Stomach (tissue), 9 donors: ENCODE measurements around the gene COL6A1. TPM values are rescaled to one million over a fixed set of nuclear protein-coding genes. Genes with fewer than 3 reads are reported as not detected.

Source experiments
- DNase-seq, 2 donors: peaks; one replicate each; pipeline versions ENCODE4 v3.0.0 to v3.0.0-alpha.2; 2013 to 2019
- H3K27ac ChIP-seq, 5 donors: fragments of 200-600 bp in 4 of 5; sonication (generic) in 4 of 5; one replicate each; pipeline ENCODE4 v1.5.1; 2013 to 2019; ENCODE audit warnings: mild to moderate bottlenecking in 1 of 5, moderate library complexity in 1 of 5
- H3K27me3 ChIP-seq, 3 donors: fragments of 200-600 bp; sonication (generic); one replicate each; pipeline ENCODE4 v1.5.1; 2017 to 2019; ENCODE audit warnings: mixed run types in 1 of 3
- H3K36me3 ChIP-seq, 4 donors: fragments of 200-600 bp; sonication (generic); 1 replicate in 3 of 4; 2 replicates in 1 of 4; pipeline ENCODE4 v1.5.1; 2016 to 2019
- H3K4me1 ChIP-seq, 4 donors: fragments of 200-600 bp; sonication (generic); one replicate each; pipeline ENCODE4 v1.5.1; 2016 to 2019
- H3K4me3 ChIP-seq, 4 donors: fragments of 200-600 bp; sonication (generic) in 3 of 4; one replicate each; pipeline ENCODE4 v1.5.1; 2016 to 2019; ENCODE audit warnings: mild to moderate bottlenecking in 1 of 4
- H3K9me3 ChIP-seq, 4 donors: fragments of 200-600 bp; sonication (generic); one replicate each; pipeline ENCODE4 v1.5.1; 2016 to 2019
- CTCF ChIP-seq, 7 experiments: fragments of 450-650 bp in 4 of 7; fragments of 200-600 bp in 3 of 7; sonication (generic) in 3 of 7; IDR thresholded peaks; one replicate each; pipeline ENCODE4 v1.5.1; 2016 to 2019; ENCODE audit warnings: antibody characterized with exemption in 7 of 7, control low read depth in 2 of 7, mild to moderate bottlenecking in 1 of 7
- EP300 ChIP-seq: sonication (generic); formaldehyde crosslinking; IDR thresholded peaks from one replicate; pipeline ENCODE4 v1.6.1; 2017; ENCODE audit warnings: antibody characterized with exemption
- POLR2A ChIP-seq, 4 donors: fragments of 450-650 bp; IDR thresholded peaks; one replicate each; pipeline ENCODE4 v1.6.1; 2016; ENCODE audit warnings: antibody characterized with exemption in 4 of 4, control low read depth in 2 of 4, mild to moderate bottlenecking in 1 of 4, moderate library complexity in 1 of 4
- POLR2AphosphoS5 ChIP-seq, 3 donors: sonication (generic); formaldehyde crosslinking; IDR thresholded peaks; one replicate each; pipeline ENCODE4 v1.6.1; 2016; ENCODE audit warnings: antibody characterized with exemption in 3 of 3
- WGBS, 5 donors: extraction: QIAGEN DNeasy Blood & Tissue Kit in 3 of 5; methylation state at CpG; one replicate each; pipeline versions ENCODE4 v1.1.5 to v1.1.7; 2013 to 2018; 5-methylcytosine and 5-hydroxymethylcytosine counted together
- intact Hi-C: fragments of 100-400 bp; cut with DNase I; formaldehyde crosslinking; loops from one replicate; pipeline ENCODE4 v1.15.1; 2023; ENCODE audit warnings: low total_unique reads
- polyA plus RNA-seq, 3 donors: library from polyadenylated mRNA; stranded (reverse); fragments of 200-250 nt; gene quantifications; one replicate each; pipeline ENCODE4 v1.2.3, GENCODE V29; 2013
- total RNA-seq, 5 donors: library from RNA; depleted of rRNA; stranded (reverse); fragments of >200 nt; gene quantifications; one replicate each; pipeline versions ENCODE4 v1.1.0 to v1.2.3, GENCODE V29; 2014 to 2016
- donor health status: healthy with polysubstance abuse.
- donor health status: Bipolar disorder and iron deficiency.
- donor health status: healthy.

COL6A1 gene
- total and polyA plus RNA-seq, 8 donors, result 63.2 to 756 (median 254) TPM

GRCh38 chr21:46027851-46028493 is 46.4 kb downstream of the COL6A1 start:
- peak in 1 of 2 donors; percentile 68 for DNase-seq
- Histone ChIP-seq H3K4me3 (no peak overlapping the region), H3K36me3 (no peaks in the 10 kb centered on the region), H3K27me3 (peaks cover 0 to 3% (median 0%) of the 10 kb centered on the region in 3 donors), H3K9me3 (peaks cover 0 to 12% (median 5%) of the 10 kb centered on the region in 4 donors), H3K4me1 (peaks cover 0 to 43% (median 10%) of the 10 kb centered on the region in 4 donors), H3K27ac (peak overlapping the region; percentile 38 to 82 (median 70))
- WGBS, 5 donors, result 21 to 58% (median 42%) methylated on average over 3 of the region's 3 CpGs
- TF ChIP-seq EP300 (no peak), POLR2A (IDR thresholded peaks at IDR 0.05) (no peak), POLR2AphosphoS5 (IDR thresholded peaks at IDR 0.05) (peak in 1 of 3 donors; percentile 40), CTCF (IDR thresholded peaks at IDR 0.05) (no peak)
- intact Hi-C loops, result no loop called here

GRCh38 chr21:46028573-46029091 is 47.1 kb downstream of the COL6A1 start:
- H3K27ac ChIP-seq, result peak overlapping the region; percentile 70 to 82 (median 75)
- intact Hi-C loops, result no loop called here
- DNase-seq, result peak in 1 of 2 donors; percentile 50
- no peaks in the 10 kb centered on the region for H3K36me3 ChIP-seq
- H3K27me3 ChIP-seq, result no peaks in the 10 kb centered on the region
- H3K4me1 ChIP-seq, result peaks cover 0 to 42% (median 10%) of the 10 kb centered on the region in 4 donors
- TF ChIP-seq EP300, result no peak
- TF ChIP-seq POLR2AphosphoS5 (IDR thresholded peaks at IDR 0.05), result no peak
- TF ChIP-seq POLR2A (IDR thresholded peaks at IDR 0.05), result no peak
- no peak for TF ChIP-seq CTCF (IDR thresholded peaks at IDR 0.05)
- no peak overlapping the region for H3K4me3 ChIP-seq
- 69 to 81% (median 74%) methylated on average over 1 of the region's 1 CpG for WGBS, 5 donors
- peaks cover 0 to 12% (median 5%) of the 10 kb centered on the region in 4 donors for H3K9me3 ChIP-seq

GRCh38 chr21:46029186-46029924 is 47.8 kb downstream of the COL6A1 start:
- intact Hi-C loops, result no loop called here
- TF ChIP-seq POLR2AphosphoS5 (IDR thresholded peaks at IDR 0.05) (peak in 1 of 3 donors; percentile 50), CTCF (IDR thresholded peaks at IDR 0.05) (no peak), EP300 (no peak), POLR2A (IDR thresholded peaks at IDR 0.05) (no peak)
- 43 to 59% (median 48%) methylated on average over 5 of the region's 5 CpGs for WGBS, 5 donors
- DNase-seq, result peak in 1 of 2 donors; percentile 16
- Histone ChIP-seq H3K36me3 (no peaks in the 10 kb centered on the region), H3K9me3 (peaks cover 0 to 12% (median 5%) of the 10 kb centered on the region in 4 donors), H3K27ac (peak overlapping the region in 4 of 5 donors; percentile 70 to 82 (median 76)), H3K27me3 (no peaks in the 10 kb centered on the region), H3K4me3 (no peak overlapping the region), H3K4me1 (peaks cover 0 to 41% (median 8%) of the 10 kb centered on the region in 4 donors)

GRCh38 chr21:46031484-46031883 is 49.9 kb downstream of the COL6A1 start:
- Histone ChIP-seq H3K27ac (no peak overlapping the region), H3K4me1 (peaks cover 0 to 37% (median 7%) of the 10 kb centered on the region in 4 donors), H3K9me3 (peaks cover 0 to 12% (median 5%) of the 10 kb centered on the region in 4 donors), H3K4me3 (no peak overlapping the region), H3K36me3 (no peaks in the 10 kb centered on the region), H3K27me3 (no peaks in the 10 kb centered on the region)
- 77 to 88% (median 80%) methylated on average over 7 to 12 of the region's 12 CpGs for WGBS, 5 donors
- intact Hi-C loops, result no loop called here
- DNase-seq, result no peak
- TF ChIP-seq EP300, result no peak
- no peak for TF ChIP-seq POLR2A (IDR thresholded peaks at IDR 0.05)
- TF ChIP-seq CTCF (IDR thresholded peaks at IDR 0.05), result no peak
- no peak for TF ChIP-seq POLR2AphosphoS5 (IDR thresholded peaks at IDR 0.05)
